Cardiac muscle cell (in vitro differentiated cells and primary cell): ENCODE results near the gene IQCB1. TPM values are rescaled to one million over a fixed set of nuclear protein-coding genes. Genes with fewer than 3 reads are reported as not detected.

ENCODE experiments used
- DNase-seq, 2 donors: peaks; one replicate each; pipeline versions ENCODE4 v3.0.0 to v3.0.0-alpha.2; 2010 to 2017; ENCODE audit warnings: low read depth in 1 of 2, low spot score in 1 of 2
- H3K27ac ChIP-seq: fragments of 200-600 bp; sonication (generic); 2 replicates; pipeline ENCODE4 v1.5.1; 2016
- H3K27me3 ChIP-seq: fragments of 200-600 bp; sonication (generic); 2 replicates; pipeline ENCODE4 v1.6.0; 2016; ENCODE audit warnings: control low read depth
- H3K36me3 ChIP-seq: fragments of 200-600 bp; sonication (generic); 2 replicates; pipeline ENCODE4 v1.5.1; 2016; ENCODE audit warnings: control low read depth
- H3K4me1 ChIP-seq: fragments of 200-600 bp; sonication (generic); 2 replicates; pipeline ENCODE4 v1.8.1; 2017; ENCODE audit warnings: low read depth, mild to moderate bottlenecking, mixed run types
- H3K4me3 ChIP-seq: fragments of 200-600 bp; sonication (generic); 2 replicates; pipeline ENCODE4 v1.5.1; 2016; ENCODE audit warnings: mild to moderate bottlenecking
- H3K9me3 ChIP-seq: fragments of 200-600 bp; sonication (generic); 2 replicates; pipeline ENCODE4 v1.5.1; 2017; ENCODE audit warnings: low read depth, mild to moderate bottlenecking, control low read depth
- CTCF ChIP-seq: IDR thresholded peaks from 2 replicates; pipeline ENCODE4 v1.5.1; 2012; ENCODE audit warnings: low read depth, mild to moderate bottlenecking, low read length
- polyA plus RNA-seq: library from polyadenylated mRNA; unstranded; fragments of >200 nt; fragmentation: Nextera tagmentation; extraction: Ambion mirVana; gene quantifications from 2 replicates; pipeline ENCODE4 v1.2.1, GENCODE V29; 2016
- total RNA-seq: library from RNA; depleted of rRNA; stranded (reverse); fragments of >200 nt; gene quantifications from 2 replicates; pipeline ENCODE4 v1.2.3, GENCODE V29; 2016

The IQCB1 gene, protein sequence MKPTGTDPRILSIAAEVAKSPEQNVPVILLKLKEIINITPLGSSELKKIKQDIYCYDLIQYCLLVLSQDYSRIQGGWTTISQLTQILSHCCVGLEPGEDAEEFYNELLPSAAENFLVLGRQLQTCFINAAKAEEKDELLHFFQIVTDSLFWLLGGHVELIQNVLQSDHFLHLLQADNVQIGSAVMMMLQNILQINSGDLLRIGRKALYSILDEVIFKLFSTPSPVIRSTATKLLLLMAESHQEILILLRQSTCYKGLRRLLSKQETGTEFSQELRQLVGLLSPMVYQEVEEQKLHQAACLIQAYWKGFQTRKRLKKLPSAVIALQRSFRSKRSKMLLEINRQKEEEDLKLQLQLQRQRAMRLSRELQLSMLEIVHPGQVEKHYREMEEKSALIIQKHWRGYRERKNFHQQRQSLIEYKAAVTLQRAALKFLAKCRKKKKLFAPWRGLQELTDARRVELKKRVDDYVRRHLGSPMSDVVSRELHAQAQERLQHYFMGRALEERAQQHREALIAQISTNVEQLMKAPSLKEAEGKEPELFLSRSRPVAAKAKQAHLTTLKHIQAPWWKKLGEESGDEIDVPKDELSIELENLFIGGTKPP
- total RNA-seq (19.1 and 20.3 TPM in 2 replicates), polyA plus RNA-seq (19.8 and 26.6 TPM in 2 replicates)

GRCh38 chr3:121834671-121835464 is at the start of gene IQCB1, which contains the start of gene EAF2:
TSS of gene IQCB1 (minus strand) at chr3:121835060. CDS start at chr3:121828960, 6,100 bp downstream.
TSS of gene EAF2 (plus strand) at chr3:121835209. CDS start at chr3:121835286, 77 bp downstream.
- Histone ChIP-seq H3K36me3 (no peaks in the 10 kb centered on the region), H3K4me3 (peak within 1 kb of the TSS; percentile 74), H3K27me3 (peaks cover 30% of the 10 kb centered on the region), H3K4me1 (no peaks in the 10 kb centered on the region), H3K27ac (peak within 1 kb of the TSS; percentile 39), H3K9me3 (no peaks in the 10 kb centered on the region)
- DNase-seq: peak; percentile 97
- TF ChIP-seq CTCF: no peak

DNA sequence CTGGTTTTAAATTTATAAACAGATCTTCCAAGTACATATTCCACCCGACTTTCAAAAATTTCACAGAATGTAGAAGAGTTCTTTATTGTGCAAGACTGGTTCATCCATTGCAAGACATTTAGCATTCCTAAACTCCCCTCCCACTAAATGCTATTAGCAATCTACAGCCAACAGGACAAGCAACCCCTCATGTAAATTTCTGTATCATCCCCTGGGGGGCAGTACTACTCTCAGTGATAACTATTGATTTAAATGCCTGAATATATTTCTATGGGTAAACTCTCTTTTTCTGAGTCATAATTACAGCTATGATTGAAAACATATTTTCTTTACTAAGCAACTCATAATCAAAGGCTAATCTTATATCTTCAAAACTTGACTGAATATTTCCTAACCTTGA is 48.6 kb upstream of the IQCB1 start:
- TF ChIP-seq CTCF: peak; percentile 47
- Histone ChIP-seq H3K27me3 (no peaks in the 10 kb centered on the region), H3K4me3 (no peak overlapping the region), H3K36me3 (no peaks in the 10 kb centered on the region), H3K27ac (no peak overlapping the region), H3K9me3 (no peaks in the 10 kb centered on the region), H3K4me1 (no peaks in the 10 kb centered on the region)
- DNase-seq: peak; percentile 13 to 68

- no peak for TF ChIP-seq CTCF
- Histone ChIP-seq H3K4me1 (no peaks in the 10 kb centered on the region), H3K27me3 (no peaks in the 10 kb centered on the region), H3K36me3 (no peaks in the 10 kb centered on the region), H3K4me3 (no peak overlapping the region), H3K27ac (no peak overlapping the region), H3K9me3 (no peaks in the 10 kb centered on the region)
- DNase-seq: no peak
Observed at GRCh38 chr3:121878411-121878810, 43.6 kb upstream of the IQCB1 start.

GRCh38 chr3:121871430-121871829 is 36.6 kb upstream of the IQCB1 start:
- no peak for DNase-seq
- Histone ChIP-seq H3K27me3 (no peaks in the 10 kb centered on the region), H3K27ac (no peak overlapping the region), H3K4me3 (no peak overlapping the region), H3K36me3 (no peaks in the 10 kb centered on the region), H3K9me3 (no peaks in the 10 kb centered on the region), H3K4me1 (no peaks in the 10 kb centered on the region)
- no peak for TF ChIP-seq CTCF

GRCh38 chr3:121870717-121871116 is 35.9 kb upstream of the IQCB1 start:
- H3K27me3 ChIP-seq: no peaks in the 10 kb centered on the region

More at GRCh38 chr3:121870717-121871116, 35.9 kb upstream of the IQCB1 start:
- no peaks in the 10 kb centered on the region for H3K9me3 ChIP-seq
- no peak overlapping the region for H3K4me3 ChIP-seq
- no peaks in the 10 kb centered on the region for H3K36me3 ChIP-seq
- no peaks in the 10 kb centered on the region for H3K4me1 ChIP-seq
- no peak for TF ChIP-seq CTCF
- no peak for DNase-seq
- H3K27ac ChIP-seq: no peak overlapping the region
